Activated T-cell treated with anti-CD3 and anti-CD28 coated beads for 48 hours (primary cell): ENCODE data around the gene IQSEC1.
A peak's percentile ranks its signal among the peaks of the same experiment; 100 is the strongest.

Experiments
- DNase-seq: peaks from one replicate; pipeline ENCODE4 v3.0.0-alpha.2; 2020; ENCODE audit warnings: low read depth

Gene IQSEC1

GRCh38 chr3:13047296-13048165 is 25.7 kb downstream of the IQSEC1 start:
- DNase-seq: no peak

GRCh38 chr3:13046569-13047274 is 26.5 kb downstream of the IQSEC1 start:
- no peak for DNase-seq

- peak; percentile 11 for DNase-seq
Measured at GRCh38 chr3:13045904-13046568, 27.2 kb downstream of the IQSEC1 start.

GRCh38 chr3:13045241-13045903 is 27.9 kb downstream of the IQSEC1 start:
- DNase-seq: no peak

- DNase-seq: no peak
Measured at GRCh38 chr3:13044496-13045240, 28.6 kb downstream of the IQSEC1 start.

- DNase-seq: no peak
Measured at GRCh38 chr3:13043656-13044055, 29.6 kb downstream of the IQSEC1 start.

- no peak for DNase-seq
Measured at GRCh38 chr3:13042715-13043271, 30.4 kb downstream of the IQSEC1 start.

GRCh38 chr3:13042127-13042701 is 31.0 kb downstream of the IQSEC1 start:
- DNase-seq: no peak

- DNase-seq: no peak
Measured at GRCh38 chr3:13041113-13041776, 32.0 kb downstream of the IQSEC1 start.

- DNase-seq: peak; percentile 31
Measured at GRCh38 chr3:13040361-13041074, 32.7 kb downstream of the IQSEC1 start.

- DNase-seq: no peak
Measured at GRCh38 chr3:13039213-13039896, 33.9 kb downstream of the IQSEC1 start.

- no peak for DNase-seq
Measured at GRCh38 chr3:13037458-13038117, 35.6 kb downstream of the IQSEC1 start.

GRCh38 chr3:13034861-13035260 is 38.4 kb downstream of the IQSEC1 start:
- DNase-seq: no peak

- no peak for DNase-seq
Measured at GRCh38 chr3:13034109-13034800, 39.0 kb downstream of the IQSEC1 start.

GRCh38 chr3:13032206-13032605 is 41.0 kb downstream of the IQSEC1 start:
- DNase-seq: no peak

GRCh38 chr3:13031621-13032020 is 41.6 kb downstream of the IQSEC1 start:
- DNase-seq: no peak

- no peak for DNase-seq
Measured at GRCh38 chr3:13030684-13031083, 42.5 kb downstream of the IQSEC1 start.
